Tibial artery (tissue), 4 donors: ENCODE measurements around the gene RXRA.

Source experiments
- DNase-seq, 2 donors: peaks; one replicate each; pipeline ENCODE4 v3.0.0-alpha.2; 2019
- H3K27ac ChIP-seq, 2 donors: fragments of 200-600 bp; sonication (generic) in 1 of 2; 1 replicate in 1 of 2; 2 replicates in 1 of 2; pipeline ENCODE4 v1.5.1; 2018 to 2019; ENCODE audit warnings: mild to moderate bottlenecking in 1 of 2
- H3K27me3 ChIP-seq, 2 donors: fragments of 200-600 bp; sonication (generic) in 1 of 2; one replicate each; pipeline versions ENCODE4 v1.5.1 to v1.6.0; 2016 to 2019
- H3K36me3 ChIP-seq, 3 donors: fragments of 200-600 bp; sonication (generic) in 2 of 3; one replicate each; pipeline ENCODE4 v1.5.1; 2016 to 2019; ENCODE audit warnings: mild to moderate bottlenecking in 2 of 3
- H3K4me1 ChIP-seq, 4 donors: fragments of 200-600 bp; sonication (generic) in 2 of 4; 1 replicate in 3 of 4; 2 replicates in 1 of 4; pipeline ENCODE4 v1.5.1; 2016 to 2019
- H3K4me3 ChIP-seq, 2 donors: fragments of 200-600 bp; sonication (generic) in 1 of 2; 1 replicate in 1 of 2; 2 replicates in 1 of 2; pipeline ENCODE4 v1.5.1; 2018 to 2019; ENCODE audit warnings: mild to moderate bottlenecking in 2 of 2
- H3K9me3 ChIP-seq, 3 donors: fragments of 200-600 bp; sonication (generic) in 1 of 3; one replicate each; pipeline ENCODE4 v1.5.1; 2016 to 2019
- intact Hi-C: fragments of 100-400 bp; cut with DNase I; formaldehyde crosslinking; loops from one replicate; pipeline ENCODE4 v1.15.0; 2023; ENCODE audit warnings: low total_unique reads
- TF ChIP-seq, protein P1 (sequence below), 2 experiments: fragments of 200-600 bp in 1 of 2; fragments of 450-650 bp in 1 of 2; IDR thresholded peaks; one replicate each; pipeline ENCODE4 v1.5.1; 2017 to 2019; ENCODE audit warnings: antibody characterized with exemption in 2 of 2, mild to moderate bottlenecking in 1 of 2, moderate library complexity in 1 of 2

The RXRA gene

DNA sequence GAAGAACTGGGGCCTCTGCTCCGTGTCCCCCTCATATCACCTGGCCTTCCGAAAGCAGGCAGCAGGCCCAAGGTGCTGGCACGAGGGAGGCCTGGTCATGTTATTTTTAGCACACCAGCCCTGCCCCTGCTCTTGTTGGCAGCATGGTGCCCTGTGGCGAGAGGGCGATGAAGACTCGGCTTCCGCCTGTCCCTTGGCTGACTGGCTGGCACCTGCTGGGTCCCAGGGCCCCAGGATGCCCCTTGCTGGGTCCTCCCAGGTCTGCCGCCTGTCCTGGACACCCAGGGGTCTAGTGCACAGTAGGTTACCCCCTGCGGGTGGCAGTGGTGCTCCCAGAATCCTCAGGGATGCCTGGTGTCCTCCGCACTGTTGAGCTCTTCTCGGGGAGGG is 77.0 kb downstream of the RXRA start:
- intact Hi-C loops: no loop called here
- Histone ChIP-seq H3K27me3 (no peaks in the 10 kb centered on the region), H3K36me3 (peaks cover 0 to 8% (median 0%) of the 10 kb centered on the region in 3 donors), H3K4me3 (no peak overlapping the region), H3K27ac (peak overlapping the region; percentile 79 to 81), H3K4me1 (peaks cover 37 to 77% (median 67%) of the 10 kb centered on the region in 4 donors), H3K9me3 (peaks cover 0 to 6% (median 0%) of the 10 kb centered on the region in 3 donors)
- TF ChIP-seq, protein P1, sequence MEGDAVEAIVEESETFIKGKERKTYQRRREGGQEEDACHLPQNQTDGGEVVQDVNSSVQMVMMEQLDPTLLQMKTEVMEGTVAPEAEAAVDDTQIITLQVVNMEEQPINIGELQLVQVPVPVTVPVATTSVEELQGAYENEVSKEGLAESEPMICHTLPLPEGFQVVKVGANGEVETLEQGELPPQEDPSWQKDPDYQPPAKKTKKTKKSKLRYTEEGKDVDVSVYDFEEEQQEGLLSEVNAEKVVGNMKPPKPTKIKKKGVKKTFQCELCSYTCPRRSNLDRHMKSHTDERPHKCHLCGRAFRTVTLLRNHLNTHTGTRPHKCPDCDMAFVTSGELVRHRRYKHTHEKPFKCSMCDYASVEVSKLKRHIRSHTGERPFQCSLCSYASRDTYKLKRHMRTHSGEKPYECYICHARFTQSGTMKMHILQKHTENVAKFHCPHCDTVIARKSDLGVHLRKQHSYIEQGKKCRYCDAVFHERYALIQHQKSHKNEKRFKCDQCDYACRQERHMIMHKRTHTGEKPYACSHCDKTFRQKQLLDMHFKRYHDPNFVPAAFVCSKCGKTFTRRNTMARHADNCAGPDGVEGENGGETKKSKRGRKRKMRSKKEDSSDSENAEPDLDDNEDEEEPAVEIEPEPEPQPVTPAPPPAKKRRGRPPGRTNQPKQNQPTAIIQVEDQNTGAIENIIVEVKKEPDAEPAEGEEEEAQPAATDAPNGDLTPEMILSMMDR (IDR thresholded peaks at IDR 0.05): no peak
- DNase-seq: peak; percentile 43 to 86

DNA sequence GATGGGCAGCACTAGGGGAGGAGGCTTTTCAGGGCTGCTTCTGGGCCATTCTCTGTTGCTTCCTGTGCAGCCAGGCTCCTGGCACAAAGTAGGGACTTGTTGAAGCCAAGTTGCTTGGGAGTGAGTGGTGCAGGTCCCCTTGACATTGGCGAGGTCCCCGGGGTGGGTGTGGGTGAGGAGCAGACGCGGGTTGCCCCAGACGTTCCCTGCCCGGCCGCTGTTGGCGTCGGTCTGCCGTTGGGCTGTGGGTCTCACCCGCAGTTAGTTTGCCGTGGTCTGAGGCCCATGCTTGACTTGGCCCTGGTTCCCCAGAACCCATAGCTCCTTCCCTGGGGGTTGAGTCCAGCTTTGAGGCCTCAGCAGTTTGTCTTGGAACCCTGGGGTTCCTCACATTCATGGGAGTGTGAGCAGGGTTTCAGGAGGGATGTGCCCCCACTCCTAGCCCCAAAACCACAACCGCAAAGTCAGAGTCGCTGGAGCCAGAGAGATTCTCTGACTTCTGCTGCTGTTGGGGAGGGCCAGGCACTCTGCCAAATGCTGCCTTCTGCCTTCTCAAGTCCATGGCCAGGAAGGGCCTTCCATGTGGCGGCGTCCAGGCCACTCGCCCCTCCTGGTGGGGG is 77.5 kb downstream of the RXRA start:
- Histone ChIP-seq H3K9me3 (peaks cover 0 to 5% (median 0%) of the 10 kb centered on the region in 3 donors), H3K27ac (peak overlapping the region; percentile 79 to 81), H3K27me3 (no peaks in the 10 kb centered on the region), H3K4me3 (no peak overlapping the region), H3K36me3 (peaks cover 0 to 12% (median 4%) of the 10 kb centered on the region in 3 donors), H3K4me1 (peaks cover 37 to 82% (median 72%) of the 10 kb centered on the region in 4 donors)
- intact Hi-C loops: no loop called here
- peak; percentile 89 to 91 for DNase-seq
- TF ChIP-seq, protein P1 (IDR thresholded peaks at IDR 0.05): peak in 1 of 2 experiments; percentile 3

DNA sequence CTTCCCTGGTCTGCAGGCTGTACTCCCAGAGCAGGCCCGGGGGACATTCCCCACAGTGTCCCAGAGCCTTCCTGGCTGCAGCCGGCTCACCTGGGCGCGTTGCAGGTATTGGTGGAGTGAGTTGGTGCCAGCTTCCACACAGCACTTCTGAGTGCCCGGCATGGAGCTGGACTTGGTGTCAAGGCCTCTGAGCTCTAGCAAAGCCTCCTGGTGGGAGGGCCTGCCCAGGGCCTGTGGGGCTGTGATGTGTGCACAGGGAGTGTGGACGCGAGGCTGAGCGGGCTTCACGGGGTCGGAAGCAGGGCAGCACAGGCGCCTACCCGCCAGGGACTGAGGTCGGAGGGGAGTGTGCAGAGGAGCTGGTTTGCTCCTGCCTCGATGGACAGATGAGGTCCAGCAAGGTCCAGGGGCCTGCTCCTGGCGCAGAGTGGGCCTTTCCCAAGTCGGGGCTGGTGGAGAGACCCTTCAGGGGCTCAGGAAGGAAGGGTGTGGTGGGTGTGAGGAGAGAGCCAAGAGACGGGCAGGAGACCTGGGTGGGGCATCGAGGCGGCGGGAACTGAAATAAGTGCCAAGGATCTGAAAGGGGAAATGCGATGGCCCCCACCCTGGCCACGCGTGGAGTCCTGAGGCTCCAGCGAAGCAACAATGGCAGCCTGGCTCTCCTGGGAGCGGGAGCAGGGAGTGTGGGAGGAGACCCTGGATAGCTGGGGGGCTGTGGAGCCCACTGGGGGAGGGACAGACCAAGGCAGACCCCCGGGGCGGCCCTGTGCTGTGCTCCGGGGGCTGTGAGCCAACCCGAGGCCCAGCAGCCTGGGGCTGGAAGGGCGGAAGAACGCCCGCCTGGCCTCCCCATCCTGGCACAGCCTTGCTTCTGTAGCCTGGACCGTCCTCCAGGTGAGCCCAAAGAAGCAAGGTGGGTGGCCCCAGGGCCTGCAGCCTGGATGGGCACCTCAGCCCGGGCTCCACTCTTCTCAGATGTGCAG is 78.4 kb downstream of the RXRA start:
- intact Hi-C loops: no loop called here
- Histone ChIP-seq H3K36me3 (peaks cover 0 to 21% (median 11%) of the 10 kb centered on the region in 3 donors), H3K4me1 (peaks cover 37 to 86% (median 79%) of the 10 kb centered on the region in 4 donors)

GRCh38 chr9:134405527-134405926 is 79.3 kb downstream of the RXRA start:
- H3K27ac ChIP-seq: peak overlapping the region; percentile 79 to 81
- H3K36me3 ChIP-seq: peaks cover 0 to 30% (median 19%) of the 10 kb centered on the region in 3 donors
- no peaks in the 10 kb centered on the region for H3K9me3 ChIP-seq
- TF ChIP-seq, protein P1 (IDR thresholded peaks at IDR 0.05): no peak
- no peak for DNase-seq
- intact Hi-C loops: no loop called here
- H3K4me1 ChIP-seq: peaks cover 37 to 92% (median 84%) of the 10 kb centered on the region in 4 donors
- no peaks in the 10 kb centered on the region for H3K27me3 ChIP-seq
- no peak overlapping the region for H3K4me3 ChIP-seq

More for the DNA sequence above, 78.4 kb downstream of the RXRA start:
- Histone ChIP-seq H3K27me3 (no peaks in the 10 kb centered on the region), H3K4me3 (no peak overlapping the region), H3K27ac (peak overlapping the region; percentile 79 to 81), H3K9me3 (no peaks in the 10 kb centered on the region)
- DNase-seq: peak in 1 of 2 donors; percentile 57
- TF ChIP-seq, protein P1 (IDR thresholded peaks at IDR 0.05): no peak

GRCh38 chr9:134406366-134407120 is 80.3 kb downstream of the RXRA start:
- H3K9me3 ChIP-seq: no peaks in the 10 kb centered on the region
- intact Hi-C loops: no loop called here
- peaks cover 37 to 99% (median 93%) of the 10 kb centered on the region in 4 donors for H3K4me1 ChIP-seq
- DNase-seq: peak; percentile 39 to 91
- H3K4me3 ChIP-seq: peak overlapping the region; percentile 38 to 40
- TF ChIP-seq, protein P1 (IDR thresholded peaks at IDR 0.05): no peak
- peaks cover 0 to 31% (median 21%) of the 10 kb centered on the region in 3 donors for H3K36me3 ChIP-seq
- peak overlapping the region; percentile 79 to 81 for H3K27ac ChIP-seq
- no peaks in the 10 kb centered on the region for H3K27me3 ChIP-seq
